PC-9 (cell line): Measurements from ENCODE around the gene LMF1. TPM values are rescaled to one million over a fixed set of nuclear protein-coding genes. Genes with fewer than 3 reads are reported as not detected.

Experiments used
- BruUV-seq: library from RNA; stranded (reverse); fragments of 400-500 nt; replicated peaks from 2 replicates; lab custom pipeline; 2021; lab: Mats Ljungman, UMichigan
- CTCF ChIA-PET: fragments of 300-600 bp; sonication (Branson Sonifier 250); formaldehyde crosslinking; loops from one replicate; lab custom pipeline; 2022; ENCODE audit warnings: antibody characterized with exemption; lab: Charles Lee
- POLR2A ChIA-PET: fragments of 300-600 bp; sonication (Branson Sonifier 250); formaldehyde crosslinking; loops from one replicate; lab custom pipeline; 2022; ENCODE audit warnings: antibody characterized with exemption; ENCODE audit not compliant: unreplicated experiment; lab: Charles Lee
- DNase-seq, 2 experiments: peaks; one replicate each; pipeline versions ENCODE4 v3.0.0 to v3.0.0-alpha.2; 2015 to 2022; ENCODE audit warnings: mixed read lengths in 1 of 2
- H2AFZ ChIP-seq: fragments of 200-600 bp; sonication (generic); 2 replicates; pipeline ENCODE4 v1.8.1; 2017; ENCODE audit warnings: antibody characterized with exemption
- H3F3A ChIP-seq: fragments of 200-600 bp; sonication (generic); 2 replicates; pipeline ENCODE4 v1.8.1; 2017; ENCODE audit warnings: antibody characterized with exemption, mild to moderate bottlenecking, low read depth; ENCODE audit not compliant: insufficient read depth
- H3K27ac ChIP-seq: fragments of 200-600 bp; sonication (generic); 2 replicates; pipeline ENCODE4 v1.6.1; 2016; ENCODE audit warnings: mixed run types
- H3K27me3 ChIP-seq: fragments of 200-600 bp; sonication (generic); 2 replicates; pipeline ENCODE4 v1.6.1; 2016; ENCODE audit warnings: low read depth, mixed run types; ENCODE audit not compliant: insufficient read depth
- H3K36me3 ChIP-seq: fragments of 200-600 bp; sonication (generic); 2 replicates; pipeline ENCODE4 v1.6.1; 2016; ENCODE audit warnings: low read depth, mixed run types
- H3K4me1 ChIP-seq: fragments of 200-600 bp; sonication (generic); replicated peaks from 2 replicates; pipeline ENCODE4 v1.6.1; 2016; ENCODE audit warnings: mixed run types; ENCODE audit not compliant: insufficient read depth
- H3K4me2 ChIP-seq: fragments of 200-600 bp; sonication (generic); 2 replicates; pipeline ENCODE4 v1.6.1; 2017; ENCODE audit warnings: mixed run types
- H3K4me3 ChIP-seq: fragments of 200-600 bp; sonication (generic); 2 replicates; pipeline ENCODE4 v1.6.1; 2016; ENCODE audit warnings: mixed run types
- H3K79me2 ChIP-seq: fragments of 200-600 bp; sonication (generic); 2 replicates; pipeline ENCODE4 v1.6.1; 2017; ENCODE audit warnings: low read depth, mixed run types
- H3K9me2 ChIP-seq: fragments of 200-600 bp; sonication (generic); 2 replicates; pipeline ENCODE4 v1.8.1; 2017; ENCODE audit warnings: mild to moderate bottlenecking; ENCODE audit not compliant: insufficient read depth
- H3K9me3 ChIP-seq: fragments of 200-600 bp; sonication (generic); 2 replicates; pipeline ENCODE4 v1.8.1; 2016; ENCODE audit warnings: low read depth; ENCODE audit not compliant: insufficient read depth
- H4K20me1 ChIP-seq: fragments of 200-600 bp; sonication (generic); 2 replicates; pipeline ENCODE4 v1.8.1; 2017; ENCODE audit not compliant: insufficient read depth
- EZH2 ChIP-seq: fragments of 200-600 bp; sonication (generic); IDR thresholded peaks from 2 replicates; pipeline ENCODE4 v1.8.0; 2017; ENCODE audit warnings: antibody characterized with exemption, low read depth
- intact Hi-C: fragments of 100-400 bp; cut with micrococcal nuclease; formaldehyde crosslinking; loops from one replicate; pipeline ENCODE4 v1.10.0; 2022; ENCODE audit not compliant: unreplicated experiment
- total RNA-seq: library from RNA; stranded (reverse); gene quantifications from 2 replicates; pipeline ENCODE4 v1.2.3, GENCODE V29; 2021
- TF ChIP-seq, protein P1 (sequence below): fragments of 200-600 bp; sonication (generic); conservative IDR thresholded peaks from 2 replicates; pipeline ENCODE4 v1.6.1; 2017; ENCODE audit warnings: mixed run types, antibody characterized with exemption, mild to moderate bottlenecking, moderate library complexity

Gene LMF1
- total RNA-seq, 1 experiment from 2014 or later, result 31.3 TPM

DNA sequence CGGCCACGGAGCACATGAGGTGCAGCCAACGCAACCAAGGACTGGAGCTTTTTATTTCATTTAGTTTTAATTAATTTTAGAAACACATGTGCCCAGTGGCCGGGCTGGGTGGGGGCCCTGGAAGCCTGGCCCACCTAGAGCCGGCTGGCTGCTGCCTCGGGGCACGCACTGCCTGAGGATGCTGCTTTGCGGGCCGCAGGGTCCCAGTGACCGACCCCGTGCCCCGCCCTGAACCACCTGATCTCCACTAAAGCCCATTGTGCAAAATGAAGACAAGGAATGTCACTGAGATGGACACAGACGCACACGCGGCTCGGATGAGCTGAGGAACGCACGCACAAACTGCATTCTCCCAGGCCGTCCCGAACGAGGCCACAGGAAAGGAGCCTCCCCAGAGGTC is 39.6 kb downstream of the LMF1 start:
- DNase-seq, result no peak
- Histone ChIP-seq H3K27me3 (no peaks in the 10 kb centered on the region), H3K9me2 (no peaks in the 10 kb centered on the region), H3K4me2 (no peak overlapping the region), H3F3A (peaks cover 1% of the 10 kb centered on the region; the same call in 1 of the 2 replicates), H3K79me2 (no peaks in the 10 kb centered on the region), H3K27ac (no peak overlapping the region), H3K9me3 (no peaks in the 10 kb centered on the region), H3K4me1 (no peaks in the 10 kb centered on the region), H2AFZ (no peak overlapping the region), H4K20me1 (no peaks in the 10 kb centered on the region), H3K36me3 (no peaks in the 10 kb centered on the region), H3K4me3 (no peak overlapping the region)
- BruUV-seq, result no TSS peak
- intact Hi-C loops, result no loop called here
- no peak for TF ChIP-seq EZH2
- TF ChIP-seq, protein P1, sequence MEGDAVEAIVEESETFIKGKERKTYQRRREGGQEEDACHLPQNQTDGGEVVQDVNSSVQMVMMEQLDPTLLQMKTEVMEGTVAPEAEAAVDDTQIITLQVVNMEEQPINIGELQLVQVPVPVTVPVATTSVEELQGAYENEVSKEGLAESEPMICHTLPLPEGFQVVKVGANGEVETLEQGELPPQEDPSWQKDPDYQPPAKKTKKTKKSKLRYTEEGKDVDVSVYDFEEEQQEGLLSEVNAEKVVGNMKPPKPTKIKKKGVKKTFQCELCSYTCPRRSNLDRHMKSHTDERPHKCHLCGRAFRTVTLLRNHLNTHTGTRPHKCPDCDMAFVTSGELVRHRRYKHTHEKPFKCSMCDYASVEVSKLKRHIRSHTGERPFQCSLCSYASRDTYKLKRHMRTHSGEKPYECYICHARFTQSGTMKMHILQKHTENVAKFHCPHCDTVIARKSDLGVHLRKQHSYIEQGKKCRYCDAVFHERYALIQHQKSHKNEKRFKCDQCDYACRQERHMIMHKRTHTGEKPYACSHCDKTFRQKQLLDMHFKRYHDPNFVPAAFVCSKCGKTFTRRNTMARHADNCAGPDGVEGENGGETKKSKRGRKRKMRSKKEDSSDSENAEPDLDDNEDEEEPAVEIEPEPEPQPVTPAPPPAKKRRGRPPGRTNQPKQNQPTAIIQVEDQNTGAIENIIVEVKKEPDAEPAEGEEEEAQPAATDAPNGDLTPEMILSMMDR, result no peak
- ChIA-PET CTCF (no interaction called here), POLR2A (no interaction called here)

DNA sequence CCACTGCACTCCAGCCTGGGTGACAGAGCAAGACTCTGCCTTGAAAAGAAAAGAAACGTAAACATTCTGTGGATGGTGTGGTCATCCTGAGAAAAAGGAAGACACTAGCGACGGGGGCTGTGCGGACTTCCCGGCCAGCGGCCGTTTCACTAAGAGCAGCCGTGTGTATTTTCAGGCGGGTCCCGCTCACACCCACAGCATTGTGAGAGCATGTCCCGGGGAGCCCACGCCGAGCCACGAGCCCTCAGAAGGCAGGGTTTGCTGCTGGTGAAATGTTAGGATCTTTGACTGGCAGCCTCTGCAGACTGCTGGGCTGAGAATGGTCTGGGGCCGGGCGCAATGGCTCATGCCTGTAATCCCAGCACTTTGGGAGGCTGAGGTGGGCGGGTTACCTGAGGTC is 40.3 kb downstream of the LMF1 start:
- intact Hi-C loops, result no loop called here
- Histone ChIP-seq H3K4me3 (no peak overlapping the region), H3K36me3 (no peaks in the 10 kb centered on the region), H3K9me2 (no peaks in the 10 kb centered on the region), H3K4me1 (no peaks in the 10 kb centered on the region), H3K27me3 (no peaks in the 10 kb centered on the region), H2AFZ (no peak overlapping the region), H4K20me1 (no peaks in the 10 kb centered on the region), H3F3A (peaks cover 8% of the 10 kb centered on the region; the same call in 1 of the 2 replicates), H3K9me3 (no peaks in the 10 kb centered on the region), H3K79me2 (no peaks in the 10 kb centered on the region), H3K4me2 (no peak overlapping the region), H3K27ac (no peak overlapping the region)
- TF ChIP-seq EZH2, result no peak
- TF ChIP-seq, protein P1, result no peak
- DNase-seq, result no peak
- ChIA-PET CTCF (no interaction called here), POLR2A (no interaction called here)
- BruUV-seq, result no TSS peak

DNA sequence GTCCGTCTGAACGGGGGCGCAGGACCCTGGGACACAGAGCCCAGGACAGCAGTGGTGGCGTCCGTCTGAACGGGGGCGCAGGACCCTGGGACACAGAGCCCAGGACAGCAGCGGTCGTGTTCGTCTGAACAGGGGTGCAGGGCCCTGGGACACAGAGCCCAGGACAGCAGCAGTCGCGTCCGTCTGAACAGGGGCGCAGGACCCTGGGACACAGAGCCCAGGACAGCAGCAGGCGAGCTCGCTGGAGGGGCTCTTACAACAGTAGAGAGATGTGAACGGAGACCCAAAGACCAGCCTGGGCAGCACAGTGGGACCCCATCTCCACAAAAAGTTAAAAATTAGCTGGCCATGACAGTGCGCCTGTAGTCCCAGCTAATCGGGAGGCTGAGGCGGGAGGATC is 40.7 kb downstream of the LMF1 start:
- Histone ChIP-seq H3K9me2 (no peaks in the 10 kb centered on the region), H3K9me3 (no peaks in the 10 kb centered on the region), H3K4me2 (no peak overlapping the region), H3K36me3 (no peaks in the 10 kb centered on the region), H2AFZ (no peak overlapping the region), H3K4me3 (no peak overlapping the region), H3K27me3 (no peaks in the 10 kb centered on the region), H4K20me1 (0 out of 2 replicates have a peak, but pooled peaks cover 2% of the 10 kb centered on the region), H3K4me1 (no peaks in the 10 kb centered on the region), H3K79me2 (no peaks in the 10 kb centered on the region), H3K27ac (no peak overlapping the region), H3F3A (peaks cover 9% of the 10 kb centered on the region; the same call in 1 of the 2 replicates)
- DNase-seq, result no peak
- POLR2A ChIA-PET, result no interaction called here
- BruUV-seq, result no TSS peak
- TF ChIP-seq, protein P1, result no peak
- no peak for TF ChIP-seq EZH2
- intact Hi-C loops, result no loop called here
- CTCF ChIA-PET, result no interaction called here
